Panc1 (cell line): ENCODE data around the gene JAML.

Experiments used
- CTCF ChIP-seq: fragments of 450-650 bp; IDR thresholded peaks from 2 replicates; pipeline ENCODE4 v1.5.1; 2017; ENCODE audit warnings: mild to moderate bottlenecking
- POLR2AphosphoS5 ChIP-seq: IDR thresholded peaks from 2 replicates; pipeline ENCODE4 v1.6.1; 2012; ENCODE audit warnings: mild to moderate bottlenecking, low read depth, low read length, moderate library complexity

- no peak for TF ChIP-seq POLR2AphosphoS5
- no peak for TF ChIP-seq CTCF
Measured at GRCh38 chr11:118174006-118174567, 50.7 kb downstream of the JAML start.
